ENCODE results near the gene FAM163A.
"Not testable (repeated sequence)": the region's sequence is repeated elsewhere in the genome, so short reads cannot be mapped to it uniquely, and the experiment has no call there.

Gene FAM163A

GRCh38 chr1:179822065-179822464, 79.0 kb downstream of the FAM163A start:
- Histone ChIP-seq H3K9ac (ENCODE audit: low read depth, low read length) (no peak overlapping the region), H3K36me3 (ENCODE audit: insufficient read depth, low read length) (no peaks in the 10 kb centered on the region), H3K9me3 (ENCODE audit: control insufficient read depth, insufficient read depth, low read length) (no peaks in the 10 kb centered on the region), H3K4me1 (ENCODE audit: insufficient read depth, low read length) (peaks cover 3% of the 10 kb centered on the region; the same call in 1 of the 2 replicates)

- Histone ChIP-seq H3K9me3 (ENCODE audit: control insufficient read depth, insufficient read depth, low read length) (no peaks in the 10 kb centered on the region), H3K36me3 (ENCODE audit: insufficient read depth, low read length) (no peaks in the 10 kb centered on the region), H3K4me1 (ENCODE audit: insufficient read depth, low read length) (no peaks in the 10 kb centered on the region), H3K9ac (ENCODE audit: low read depth, low read length) (no peak overlapping the region)
Observed at GRCh38 chr1:179823693-179824092, 80.6 kb downstream of the FAM163A start.

DNA sequence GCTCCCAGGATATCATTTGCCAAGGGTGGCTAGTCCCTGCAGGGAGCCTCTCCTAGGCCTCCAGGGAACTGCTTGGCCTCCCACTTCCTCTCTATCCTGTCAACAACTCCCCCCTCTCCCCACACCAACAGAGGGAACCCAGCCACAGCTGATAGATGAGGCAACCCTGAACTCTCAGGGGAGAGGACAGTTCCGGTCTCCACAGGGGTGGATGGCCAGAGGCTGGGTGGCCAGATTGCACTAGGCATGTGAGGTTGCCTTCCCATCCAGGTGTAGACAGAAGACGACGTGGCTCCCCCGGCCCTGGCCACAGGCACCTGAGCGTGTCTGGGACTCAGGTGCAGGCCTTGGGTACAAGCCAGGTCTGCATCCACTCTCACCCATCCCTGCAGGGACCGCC, 81.2 kb downstream of the FAM163A start:
- no peaks in the 10 kb centered on the region for H3K36me3 ChIP-seq (ENCODE audit: insufficient read depth, low read length)
- H3K9me3 ChIP-seq (ENCODE audit: control insufficient read depth, insufficient read depth, low read length) = no peaks in the 10 kb centered on the region
- no peak overlapping the region for H3K9ac ChIP-seq (ENCODE audit: low read depth, low read length)
- H3K4me1 ChIP-seq (ENCODE audit: insufficient read depth, low read length) = no peaks in the 10 kb centered on the region

DNA sequence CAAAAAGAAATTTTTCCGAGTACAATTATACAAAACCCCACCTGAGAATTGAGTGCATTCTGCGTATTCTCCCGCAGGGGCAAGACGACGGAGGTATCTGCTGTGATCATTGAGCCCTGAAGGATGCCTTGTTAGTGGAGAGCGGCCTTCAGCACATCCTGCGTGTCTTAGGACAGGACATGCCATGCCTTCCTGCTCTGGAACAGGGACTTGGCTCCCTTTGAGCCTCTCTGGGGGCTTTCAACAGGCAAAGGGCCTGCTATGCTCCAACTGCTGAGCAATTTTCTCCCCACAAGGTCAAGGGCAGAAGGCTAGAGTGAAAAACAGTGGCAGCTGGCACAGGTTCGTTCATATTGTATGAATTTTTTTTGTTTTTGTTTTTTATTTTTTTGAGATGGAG, 82.1 kb downstream of the FAM163A start:
- Histone ChIP-seq H3K36me3 (ENCODE audit: insufficient read depth, low read length) (no peaks in the 10 kb centered on the region), H3K9ac (ENCODE audit: low read depth, low read length) (no peak overlapping the region), H3K4me1 (ENCODE audit: insufficient read depth, low read length) (no peaks in the 10 kb centered on the region)

DNA sequence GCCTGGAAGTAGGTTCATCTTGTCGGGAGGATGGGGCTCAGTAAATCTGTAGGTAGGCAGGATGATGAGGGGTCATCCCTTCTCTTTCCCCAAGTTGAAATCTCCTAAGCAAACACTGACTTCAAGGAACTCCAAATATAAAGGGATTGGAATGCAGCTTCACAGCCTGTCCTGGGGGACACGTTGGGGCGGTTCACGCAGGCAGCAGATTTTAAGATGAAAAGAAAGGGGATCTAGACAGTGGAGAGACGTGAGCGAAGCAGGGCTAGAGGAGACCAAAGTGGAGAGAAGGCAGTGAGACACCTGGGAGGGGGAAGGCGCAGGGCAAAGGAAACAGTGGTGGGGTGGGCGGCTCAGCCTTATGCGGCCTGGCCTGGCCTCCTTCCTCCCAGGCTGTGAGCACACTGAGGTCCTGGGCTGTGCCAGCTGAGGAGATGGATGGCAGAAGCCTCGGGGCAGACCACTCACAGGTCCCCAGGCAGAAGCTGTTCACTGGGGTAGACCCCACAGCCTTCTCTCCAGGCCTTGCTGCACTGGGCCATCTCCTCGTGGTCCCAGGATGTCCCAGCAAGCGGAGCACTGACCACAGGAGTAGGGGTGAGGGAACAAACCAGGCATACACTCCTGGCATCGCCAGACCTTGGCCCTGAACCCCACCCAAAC, 82.8 kb downstream of the FAM163A start:
- Histone ChIP-seq H3K9me3 (ENCODE audit: control insufficient read depth, insufficient read depth, low read length) (no peaks in the 10 kb centered on the region), H3K9ac (ENCODE audit: low read depth, low read length) (no peak overlapping the region), H3K36me3 (ENCODE audit: insufficient read depth, low read length) (no peaks in the 10 kb centered on the region), H3K4me1 (ENCODE audit: insufficient read depth, low read length) (no peaks in the 10 kb centered on the region)

More for the DNA sequence above, 82.1 kb downstream of the FAM163A start:
- H3K9me3 ChIP-seq (ENCODE audit: control insufficient read depth, insufficient read depth, low read length) = no peaks in the 10 kb centered on the region

DNA sequence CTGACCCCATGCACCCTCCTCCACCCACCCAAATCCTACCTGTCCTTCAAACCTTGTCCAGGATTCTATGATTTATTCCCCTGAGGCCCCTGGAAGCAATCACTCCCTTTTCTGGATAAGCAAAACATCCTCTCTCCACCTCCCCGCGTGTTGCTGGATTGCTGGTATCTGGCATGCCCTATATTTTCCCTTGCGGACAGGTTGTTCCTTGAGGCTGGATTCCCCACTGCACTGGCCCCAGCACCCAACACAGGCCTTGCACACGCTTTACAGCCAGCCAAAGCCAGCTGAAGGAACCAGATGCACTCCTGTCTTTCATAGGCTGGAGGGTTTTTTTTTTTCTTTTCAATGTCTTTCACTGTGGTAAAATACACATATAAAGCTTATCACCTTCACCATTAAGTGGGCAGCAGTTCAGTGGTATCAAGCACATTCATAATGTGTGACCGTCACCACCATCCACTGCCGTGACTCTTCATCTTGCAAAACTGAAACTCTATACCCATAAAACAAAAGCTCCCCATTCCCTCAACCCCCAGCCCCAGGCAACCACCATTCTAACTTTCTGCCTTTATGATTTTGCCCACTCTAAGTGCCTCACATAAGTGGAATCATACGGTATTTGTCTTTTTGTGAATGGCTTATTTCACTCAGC, 83.7 kb downstream of the FAM163A start:
- Histone ChIP-seq H3K36me3 (ENCODE audit: insufficient read depth, low read length) (no peaks in the 10 kb centered on the region), H3K9me3 (ENCODE audit: control insufficient read depth, insufficient read depth, low read length) (no peaks in the 10 kb centered on the region), H3K4me1 (ENCODE audit: insufficient read depth, low read length) (no peaks in the 10 kb centered on the region), H3K9ac (ENCODE audit: low read depth, low read length) (no peak overlapping the region)

- H3K36me3 ChIP-seq (ENCODE audit: insufficient read depth, low read length) = no peaks in the 10 kb centered on the region
- H3K9ac ChIP-seq (ENCODE audit: low read depth, low read length) = no peak overlapping the region
- no peaks in the 10 kb centered on the region for H3K4me1 ChIP-seq (ENCODE audit: insufficient read depth, low read length)
- no peaks in the 10 kb centered on the region for H3K9me3 ChIP-seq (ENCODE audit: control insufficient read depth, insufficient read depth, low read length)
Observed at GRCh38 chr1:179828554-179829110, 85.5 kb downstream of the FAM163A start.

GRCh38 chr1:179831225-179831624, 88.1 kb downstream of the FAM163A start:
- H3K4me1 ChIP-seq (ENCODE audit: insufficient read depth, low read length) = no peaks in the 10 kb centered on the region
- no peaks in the 10 kb centered on the region for H3K9me3 ChIP-seq (ENCODE audit: control insufficient read depth, insufficient read depth, low read length)
- H3K36me3 ChIP-seq (ENCODE audit: insufficient read depth, low read length) = no peaks in the 10 kb centered on the region
- no peak overlapping the region for H3K9ac ChIP-seq (ENCODE audit: low read depth, low read length)

DNA sequence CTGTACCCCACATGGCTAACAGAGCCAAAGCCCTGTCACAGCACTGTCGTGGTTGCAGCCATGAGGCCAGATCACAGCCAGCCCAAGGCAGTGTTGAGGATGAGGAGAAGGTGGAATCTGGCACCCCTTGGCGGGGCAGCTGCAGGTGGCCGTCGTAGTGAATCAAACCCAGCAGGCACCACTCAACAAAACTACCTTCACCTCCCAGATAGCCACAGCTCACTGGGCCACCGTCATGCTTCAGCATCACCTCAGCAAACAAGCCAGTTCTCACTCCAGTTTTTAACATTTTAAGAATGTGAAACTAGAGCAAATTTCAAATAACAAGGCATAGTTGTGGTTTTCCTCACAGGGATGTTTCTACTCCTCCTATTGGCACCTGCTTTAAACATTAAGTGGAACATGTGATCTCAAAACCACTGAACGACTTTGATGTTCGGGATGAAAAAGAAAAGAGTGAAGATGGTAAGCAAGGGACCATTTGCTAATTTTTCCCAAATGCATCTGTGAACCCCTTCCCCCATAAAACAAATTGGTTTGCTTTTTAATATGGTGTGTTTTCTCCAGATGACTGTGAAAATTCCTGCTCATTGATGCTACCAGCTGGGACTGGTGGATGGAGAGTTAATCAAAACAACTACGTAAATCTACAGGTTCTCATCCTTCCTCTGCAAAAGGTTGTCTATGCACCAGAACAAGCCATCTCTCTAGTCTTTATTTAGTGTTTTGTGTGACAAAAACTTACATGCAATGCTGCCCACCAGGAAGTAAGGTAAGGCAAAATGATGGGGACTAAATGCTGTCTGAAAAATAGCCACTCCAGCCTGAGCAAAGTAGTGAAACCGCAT, 89.0 kb downstream of the FAM163A start:
- Histone ChIP-seq H3K36me3 (ENCODE audit: insufficient read depth, low read length) (no peaks in the 10 kb centered on the region), H3K9me3 (ENCODE audit: control insufficient read depth, insufficient read depth, low read length) (no peaks in the 10 kb centered on the region), H3K4me1 (ENCODE audit: insufficient read depth, low read length) (no peaks in the 10 kb centered on the region), H3K9ac (ENCODE audit: low read depth, low read length) (no peak overlapping the region)

DNA sequence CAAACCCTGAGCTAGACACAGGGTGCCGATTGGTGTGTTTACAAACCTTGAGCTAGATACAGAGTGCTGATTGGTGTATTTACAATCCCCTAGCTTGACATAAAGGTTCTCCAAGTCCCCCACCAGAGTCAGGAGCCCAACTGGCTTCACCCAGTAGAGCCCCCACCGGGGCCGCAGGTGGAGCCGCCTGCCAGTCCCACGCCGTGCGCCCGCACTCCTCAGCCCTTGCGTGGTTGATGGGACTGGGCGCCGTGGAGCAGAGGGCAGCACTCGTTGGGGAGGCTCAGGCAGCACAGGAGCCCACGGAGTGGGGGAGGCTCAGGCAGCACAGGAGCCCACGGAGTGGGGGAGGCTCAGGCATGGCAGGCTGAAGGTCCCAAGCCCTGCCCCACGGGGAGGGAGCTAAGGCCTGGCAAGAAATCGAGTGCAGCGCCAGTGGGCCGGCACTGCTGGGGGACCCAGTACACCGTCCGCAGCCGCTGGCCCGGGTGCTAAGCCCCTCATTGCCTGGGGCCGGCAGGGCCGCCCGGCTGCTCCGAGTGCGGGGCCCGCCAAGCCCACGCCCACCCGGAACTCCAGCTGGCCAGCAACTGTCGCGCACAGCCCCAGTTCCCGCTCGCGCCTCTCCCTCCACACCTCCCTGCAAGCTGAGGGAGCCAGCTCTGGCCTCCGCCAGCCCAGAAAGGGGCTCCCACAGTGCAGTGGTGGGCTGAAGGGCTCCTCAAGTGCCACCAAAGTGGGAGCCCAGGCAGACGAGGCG, 93.8 kb downstream of the FAM163A start:
- not testable (repeated sequence) for H3K36me3 ChIP-seq (ENCODE audit: insufficient read depth, low read length); H3K4me1 ChIP-seq (ENCODE audit: insufficient read depth, low read length); H3K9me3 ChIP-seq (ENCODE audit: control insufficient read depth, insufficient read depth, low read length); H3K9ac ChIP-seq (ENCODE audit: low read depth, low read length)

- Histone ChIP-seq H3K36me3 (ENCODE audit: insufficient read depth, low read length) (no peaks in the 10 kb centered on the region), H3K4me1 (ENCODE audit: insufficient read depth, low read length) (no peaks in the 10 kb centered on the region), H3K9ac (ENCODE audit: low read depth, low read length) (no peak overlapping the region), H3K9me3 (ENCODE audit: control insufficient read depth, insufficient read depth, low read length) (no peaks in the 10 kb centered on the region)
Observed at GRCh38 chr1:179840107-179840506, 97.0 kb downstream of the FAM163A start.

GRCh38 chr1:179848233-179848632, 105.1 kb downstream of the FAM163A start:
- H3K36me3 ChIP-seq (ENCODE audit: insufficient read depth, low read length) = peaks cover 18% of the 10 kb centered on the region
- H3K9ac ChIP-seq (ENCODE audit: low read depth, low read length) = no peak overlapping the region
- no peaks in the 10 kb centered on the region for H3K4me1 ChIP-seq (ENCODE audit: insufficient read depth, low read length)
- H3K9me3 ChIP-seq (ENCODE audit: control insufficient read depth, insufficient read depth, low read length) = no peaks in the 10 kb centered on the region

GRCh38 chr1:179853102-179853501, 110.0 kb downstream of the FAM163A start:
- H3K9me3 ChIP-seq (ENCODE audit: control insufficient read depth, insufficient read depth, low read length) = no peaks in the 10 kb centered on the region
- peaks cover 14% of the 10 kb centered on the region for H3K36me3 ChIP-seq (ENCODE audit: insufficient read depth, low read length)
- no peaks in the 10 kb centered on the region for H3K4me1 ChIP-seq (ENCODE audit: insufficient read depth, low read length)
- no peak overlapping the region for H3K9ac ChIP-seq (ENCODE audit: low read depth, low read length)

DNA sequence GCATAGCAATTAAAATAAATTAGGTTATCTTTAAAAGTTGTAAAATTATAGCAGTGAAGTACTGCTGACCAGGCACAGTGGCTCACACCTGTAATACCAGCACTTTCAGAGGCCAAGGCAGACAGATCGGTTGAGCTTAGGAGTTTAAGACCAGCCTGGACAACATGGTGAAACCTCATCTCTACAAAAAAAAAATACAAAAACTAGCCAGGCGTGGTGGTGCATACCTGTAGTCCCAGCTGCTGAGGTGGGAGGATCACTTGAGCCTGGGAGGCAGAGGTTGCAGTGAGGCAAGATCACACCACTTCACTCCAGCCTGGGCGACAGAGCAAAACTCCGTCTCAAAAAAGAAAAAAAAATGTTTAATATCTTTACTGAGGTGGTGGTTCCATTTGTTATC, 112.7 kb downstream of the FAM163A start:
- H3K4me1 ChIP-seq (ENCODE audit: insufficient read depth, low read length); H3K36me3 ChIP-seq (ENCODE audit: insufficient read depth, low read length); H3K9ac ChIP-seq (ENCODE audit: low read depth, low read length); H3K9me3 ChIP-seq (ENCODE audit: control insufficient read depth, insufficient read depth, low read length): not testable (repeated sequence)
